HCT116 (cell line): ENCODE measurements around the gene SLC7A9. TPM values are rescaled to one million over a fixed set of nuclear protein-coding genes. Genes with fewer than 3 reads are reported as not detected.

Experiments
- ATAC-seq: fragments of 200-7000 bp; cut with Tn5 transposase; 2 replicates; pipeline ENCODE4 v1.9.1; 2020; ENCODE audit warnings: mild to moderate bottlenecking, moderate library complexity
- BruUV-seq: library from RNA; stranded (reverse); fragments of 400-500 nt; replicated peaks from 2 replicates; lab custom pipeline; 2021; lab: Mats Ljungman, UMichigan
- CTCF ChIA-PET: fragments of 300-600 bp; sonication (Branson Sonifier 250); formaldehyde crosslinking; loops from one replicate; lab custom pipeline; 2021; ENCODE audit warnings: antibody characterized with exemption; lab: Charles Lee
- POLR2A ChIA-PET: fragments of 300-600, 350-600 bp; sonication (Branson Sonifier 250); formaldehyde crosslinking; loops from one replicate; lab custom pipeline; 2021; ENCODE audit warnings: antibody characterized with exemption; lab: Charles Lee
- RAD21 ChIA-PET, 2 experiments: fragments of 300-600 bp; sonication (Branson Sonifier 250); formaldehyde crosslinking; loops; one replicate each; lab custom pipeline; 2023; ENCODE audit warnings: low total read pairs in 2 of 2; ENCODE audit not compliant: uncharacterized antibody in 2 of 2, unreplicated experiment in 2 of 2, low non-redundant PET in 1 of 2; lab: Charles Lee
- DNase-seq: peaks from one replicate; pipeline ENCODE4 v3.0.0-alpha.2; 2010; ENCODE audit warnings: low read depth, low spot score
- H2AFZ ChIP-seq: fragments of 200-600 bp; shearing (Covaris generic), sonication (generic); 2 replicates; pipeline ENCODE4 v1.6.1; 2017; ENCODE audit warnings: low read depth, mixed run types, mixed read lengths, antibody characterized with exemption, low read length; ENCODE audit not compliant: poor library complexity, severe bottlenecking
- H3K27ac ChIP-seq: 2 replicates; pipeline ENCODE4 v1.5.1; 2012; ENCODE audit warnings: low read depth, low read length
- H3K27me3 ChIP-seq: fragments of 200-600 bp; sonication (generic); 2 replicates; pipeline ENCODE4 v1.6.1; 2016; ENCODE audit warnings: mixed run types, low read length, mixed read lengths; ENCODE audit not compliant: insufficient read depth
- H3K36me3 ChIP-seq, 2 experiments: fragments of 200-500 bp in 1 of 2; fragments of 200-600 bp in 1 of 2; sonication (Bioruptor generic) in 1 of 2; sonication (generic) in 1 of 2; 2 replicates each; pipeline versions ENCODE4 v1.5.1 to v1.6.1; 2014 to 2016; ENCODE audit warnings: low read length in 2 of 2, inconsistent platforms in 1 of 2, mixed read lengths in 1 of 2, mixed run types in 1 of 2; ENCODE audit not compliant: insufficient read depth in 2 of 2, control insufficient read depth in 1 of 2
- H3K4me1 ChIP-seq, 2 experiments: fragments of 200-600 bp in 1 of 2; sonication (generic) in 1 of 2; 2 replicates each; pipeline versions ENCODE4 v1.5.1 to v1.6.1; 2012 to 2017; ENCODE audit warnings: low read length in 2 of 2, inconsistent platforms in 1 of 2, mild to moderate bottlenecking in 1 of 2, mixed read lengths in 1 of 2, mixed run types in 1 of 2, moderate library complexity in 1 of 2; ENCODE audit not compliant: insufficient read depth in 2 of 2, control insufficient read depth in 1 of 2
- H3K4me2 ChIP-seq: fragments of 200-600 bp; sonication (generic); 2 replicates; pipeline ENCODE4 v1.6.1; 2017; ENCODE audit warnings: mixed run types, low read length, mixed read lengths
- H3K4me3 ChIP-seq, 2 experiments: fragments of 200-600 bp in 1 of 2; sonication (generic) in 1 of 2; replicated peaks in 1 of 2; 2 replicates each; pipeline ENCODE4 v1.5.1; 2011 to 2016; ENCODE audit warnings: low read length in 2 of 2, control low read depth in 1 of 2, low read depth in 1 of 2, mild to moderate bottlenecking in 1 of 2, mixed read lengths in 1 of 2, mixed run types in 1 of 2
- H3K79me2 ChIP-seq: fragments of 200-600 bp; sonication (generic); 2 replicates; pipeline ENCODE4 v1.6.1; 2017; ENCODE audit warnings: mild to moderate bottlenecking, mixed run types, low read length, moderate library complexity, mixed read lengths; ENCODE audit not compliant: insufficient read depth
- H3K9ac ChIP-seq: fragments of 200-600 bp; sonication (generic); 2 replicates; pipeline ENCODE4 v1.6.1; 2016; ENCODE audit warnings: low read length, mixed read lengths
- H3K9me2 ChIP-seq: fragments of 200-600 bp; sonication (generic), shearing (Covaris generic); 2 replicates; pipeline ENCODE4 v1.6.1; 2017; ENCODE audit warnings: mixed run types, mild to moderate bottlenecking, moderate library complexity; ENCODE audit not compliant: insufficient read depth
- H3K9me3 ChIP-seq, 2 experiments: fragments of 200-500 bp in 1 of 2; fragments of 200-600 bp in 1 of 2; sonication (Bioruptor generic) in 1 of 2; sonication (generic) in 1 of 2; 2 replicates each; pipeline ENCODE4 v1.6.1; 2014 to 2017; ENCODE audit warnings: low read length in 2 of 2, mixed read lengths in 2 of 2, inconsistent platforms in 1 of 2, low read depth in 1 of 2, mild to moderate bottlenecking in 1 of 2, mixed run types in 1 of 2, moderate library complexity in 1 of 2; ENCODE audit not compliant: control insufficient read depth in 1 of 2, insufficient read depth in 1 of 2
- H4K20me1 ChIP-seq: fragments of 200-600 bp; sonication (generic), shearing (Covaris generic); 2 replicates; pipeline ENCODE4 v1.6.1; 2017; ENCODE audit warnings: mixed run types, mild to moderate bottlenecking, moderate library complexity; ENCODE audit not compliant: insufficient read depth
- CBX3 ChIP-seq: IDR thresholded peaks from 2 replicates; pipeline ENCODE4 v1.6.1; 2012; ENCODE audit warnings: low read depth
- CEBPB ChIP-seq: IDR thresholded peaks from 2 replicates; pipeline ENCODE4 v1.6.1; 2012; ENCODE audit warnings: low read depth
- EGR1 ChIP-seq: IDR thresholded peaks from 2 replicates; pipeline ENCODE4 v1.6.1; 2012; ENCODE audit warnings: low read depth
- ELF1 ChIP-seq: IDR thresholded peaks from 2 replicates; pipeline ENCODE4 v1.6.1; 2012; ENCODE audit warnings: low read depth, borderline replicate concordance
- EZH2phosphoT487 ChIP-seq: fragments of 200-600 bp; IDR thresholded peaks from 2 replicates; pipeline ENCODE4 v1.6.1; 2018; ENCODE audit warnings: antibody characterized with exemption, borderline replicate concordance
- FOSL1 ChIP-seq: IDR thresholded peaks from 2 replicates; pipeline ENCODE4 v1.6.1; 2012; ENCODE audit warnings: low read depth
- JUND ChIP-seq: IDR thresholded peaks from 2 replicates; pipeline ENCODE4 v1.6.1; 2012
- POLR2A ChIP-seq: IDR thresholded peaks from 2 replicates; pipeline ENCODE4 v1.7.0; 2011; ENCODE audit warnings: borderline replicate concordance; ENCODE audit not compliant: insufficient read depth, insufficient read length; ENCODE audit errors: extremely low read depth
- POLR2AphosphoS5 ChIP-seq: IDR thresholded peaks from 2 replicates; pipeline ENCODE4 v1.6.1; 2011; ENCODE audit warnings: mild to moderate bottlenecking, low read depth, low read length, moderate library complexity
- RAD21 ChIP-seq: IDR thresholded peaks from 2 replicates; pipeline ENCODE4 v1.6.1; 2012; ENCODE audit warnings: low read depth, mild to moderate bottlenecking
- SP1 ChIP-seq: IDR thresholded peaks from 2 replicates; pipeline ENCODE4 v1.6.1; 2012; ENCODE audit warnings: low read depth
- SRF ChIP-seq: IDR thresholded peaks from 2 replicates; pipeline ENCODE4 v1.6.1; 2012; ENCODE audit warnings: low read depth
- TCF7L2 ChIP-seq: IDR thresholded peaks from 2 replicates; pipeline ENCODE4 v1.7.0; 2011; ENCODE audit warnings: borderline replicate concordance, inconsistent platforms; ENCODE audit not compliant: insufficient read depth, insufficient read length; ENCODE audit errors: extremely low read depth
- ZFX ChIP-seq: fragments of 450-650 bp; IDR thresholded peaks from 2 replicates; pipeline ENCODE4 v1.6.1; 2017
- ZNF274 ChIP-seq: fragments of 200-500 bp; sonication (Bioruptor generic); IDR thresholded peaks from 2 replicates; pipeline ENCODE4 v1.6.1; 2014; ENCODE audit warnings: mild to moderate bottlenecking, low read depth, low read length, inconsistent platforms
- intact Hi-C: fragments of 100-400 bp; cut with micrococcal nuclease; formaldehyde crosslinking; loops from 2 replicates; pipeline ENCODE4 v1.10.0; 2022
- total RNA-seq: library from RNA; stranded (reverse); gene quantifications from one replicate; pipeline ENCODE4 v1.2.1, GENCODE V29; 2021; ENCODE audit not compliant: unreplicated experiment
- TF ChIP-seq, protein P1 (sequence below): IDR thresholded peaks from 2 replicates; pipeline ENCODE4 v1.6.1; 2012
- TF ChIP-seq, protein P2 (sequence below): IDR thresholded peaks from 2 replicates; pipeline ENCODE4 v1.6.1; 2012
- TF ChIP-seq, protein P3 (sequence below), 3 experiments: fragments of 200-600 bp in 1 of 3; sonication (generic) in 1 of 3; IDR thresholded peaks in 2 of 3; conservative IDR thresholded peaks in 1 of 3; 2 replicates each; pipeline ENCODE4 v1.5.1; 2012 to 2017; ENCODE audit warnings: low read depth in 2 of 3, low read length in 2 of 3, antibody characterized with exemption in 1 of 3, borderline replicate concordance in 1 of 3, control low read depth in 1 of 3, mild to moderate bottlenecking in 1 of 3, mixed read lengths in 1 of 3, mixed run types in 1 of 3, moderate library complexity in 1 of 3; ENCODE audit not compliant: insufficient read depth in 1 of 3

SLC7A9 gene
- total RNA-seq, 1 experiment from 2014 or later = 0.42 TPM

DNA sequence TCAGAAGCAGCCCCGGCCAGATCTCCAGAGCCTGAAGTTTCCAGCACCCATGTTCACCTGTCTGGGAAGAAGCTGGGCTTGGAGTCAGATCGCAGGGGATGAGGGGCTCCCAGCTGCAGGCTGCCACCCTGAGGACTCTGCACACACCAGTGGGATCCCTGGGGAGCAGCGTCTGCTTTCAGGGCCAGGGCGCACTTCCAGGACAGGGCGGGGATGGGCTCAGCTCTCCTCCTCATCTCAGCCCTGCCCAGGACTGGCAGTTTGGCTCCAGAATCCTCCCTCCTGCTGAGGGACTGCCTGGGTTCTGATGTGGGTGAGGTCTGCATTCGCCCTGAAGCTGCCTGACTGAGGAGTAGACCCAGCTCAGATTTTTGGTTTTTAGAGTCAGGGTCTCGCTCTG lies 3.5 kb downstream of the SLC7A9 start:
- Histone ChIP-seq H3K9me2 (no peaks in the 10 kb centered on the region), H3K4me3 (no peak overlapping the region), H3K36me3 (no peaks in the 10 kb centered on the region), H3K9ac (no peak overlapping the region), H3K79me2 (no peaks in the 10 kb centered on the region), H3K9me3 (no peaks in the 10 kb centered on the region), H3K27ac (no peak overlapping the region), H2AFZ (no peak overlapping the region), H4K20me1 (no peaks in the 10 kb centered on the region), H3K4me2 (no peak overlapping the region), H3K4me1 (no peaks in the 10 kb centered on the region), H3K27me3 (no peaks in the 10 kb centered on the region)
- POLR2A ChIA-PET = no interaction called here
- BruUV-seq = no TSS peak
- no peak for ATAC-seq
- no peak for TF ChIP-seq SP1
- no peak for TF ChIP-seq CEBPB
- TF ChIP-seq, protein P1, sequence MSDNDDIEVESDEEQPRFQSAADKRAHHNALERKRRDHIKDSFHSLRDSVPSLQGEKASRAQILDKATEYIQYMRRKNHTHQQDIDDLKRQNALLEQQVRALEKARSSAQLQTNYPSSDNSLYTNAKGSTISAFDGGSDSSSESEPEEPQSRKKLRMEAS = no peak
- no peak for TF ChIP-seq FOSL1
- TF ChIP-seq SRF = no peak
- TF ChIP-seq ZFX = no peak
- TF ChIP-seq JUND = no peak
- TF ChIP-seq POLR2A = no peak
- no peak for TF ChIP-seq TCF7L2
- no peak for TF ChIP-seq ZNF274
- TF ChIP-seq CBX3 = no peak
- TF ChIP-seq, protein P2, sequence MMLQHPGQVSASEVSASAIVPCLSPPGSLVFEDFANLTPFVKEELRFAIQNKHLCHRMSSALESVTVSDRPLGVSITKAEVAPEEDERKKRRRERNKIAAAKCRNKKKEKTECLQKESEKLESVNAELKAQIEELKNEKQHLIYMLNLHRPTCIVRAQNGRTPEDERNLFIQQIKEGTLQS = no peak
- no peak for TF ChIP-seq POLR2AphosphoS5
- TF ChIP-seq RAD21 = no peak
- TF ChIP-seq EGR1 = no peak
- no peak for TF ChIP-seq ELF1
- TF ChIP-seq EZH2phosphoT487 = no peak
- TF ChIP-seq, protein P3, sequence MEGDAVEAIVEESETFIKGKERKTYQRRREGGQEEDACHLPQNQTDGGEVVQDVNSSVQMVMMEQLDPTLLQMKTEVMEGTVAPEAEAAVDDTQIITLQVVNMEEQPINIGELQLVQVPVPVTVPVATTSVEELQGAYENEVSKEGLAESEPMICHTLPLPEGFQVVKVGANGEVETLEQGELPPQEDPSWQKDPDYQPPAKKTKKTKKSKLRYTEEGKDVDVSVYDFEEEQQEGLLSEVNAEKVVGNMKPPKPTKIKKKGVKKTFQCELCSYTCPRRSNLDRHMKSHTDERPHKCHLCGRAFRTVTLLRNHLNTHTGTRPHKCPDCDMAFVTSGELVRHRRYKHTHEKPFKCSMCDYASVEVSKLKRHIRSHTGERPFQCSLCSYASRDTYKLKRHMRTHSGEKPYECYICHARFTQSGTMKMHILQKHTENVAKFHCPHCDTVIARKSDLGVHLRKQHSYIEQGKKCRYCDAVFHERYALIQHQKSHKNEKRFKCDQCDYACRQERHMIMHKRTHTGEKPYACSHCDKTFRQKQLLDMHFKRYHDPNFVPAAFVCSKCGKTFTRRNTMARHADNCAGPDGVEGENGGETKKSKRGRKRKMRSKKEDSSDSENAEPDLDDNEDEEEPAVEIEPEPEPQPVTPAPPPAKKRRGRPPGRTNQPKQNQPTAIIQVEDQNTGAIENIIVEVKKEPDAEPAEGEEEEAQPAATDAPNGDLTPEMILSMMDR (IDR thresholded peaks at IDR 0.05 in 2 of 3, conservative IDR thresholded peaks at IDR 0.05 in 1 of 3; ENCODE audit: borderline replicate concordance in 1 of 3, insufficient read depth in 1 of 3, low read depth in 2 of 3, low read length in 2 of 3) = no peak
- intact Hi-C loops = no loop called here
- no peak for DNase-seq
- CTCF ChIA-PET = no interaction called here
- RAD21 ChIA-PET = no interaction called here
